HG03565 (cell line): ENCODE data around the gene PCDHB16.
"Not testable (repeated sequence)": the region's sequence is repeated elsewhere in the genome, so short reads cannot be mapped to it uniquely, and the experiment has no call there.

Experiments used
- ATAC-seq: cut with Tn5 transposase; IDR thresholded peaks from one replicate; pipeline ENCODE4 v1.9.1; 2021; ENCODE audit warnings: mild to moderate bottlenecking, moderate library complexity; ENCODE audit not compliant: unreplicated experiment

The PCDHB16 gene

GRCh38 chr5:141182248-141182647 lies at the start of gene PCDHB16:
Gene PCDHB16 (plus strand): TSS chr5:141182387. CDS start chr5:141182560, 173 bp downstream.
- ATAC-seq = no peak

GRCh38 chr5:141135030-141135717 lies 47.0 kb upstream of the PCDHB16 start, which contains the start of gene PCDHB5:
Gene PCDHB5 (plus strand): TSS chr5:141135206. CDS start chr5:141135435, 229 bp downstream.
- no peak for ATAC-seq

- no peak for ATAC-seq
These were observed 46.4 kb upstream of the PCDHB16 start for GRCh38 chr5:141135718-141136266.

GRCh38 chr5:141137346-141137745 lies 44.8 kb upstream of the PCDHB16 start:
- ATAC-seq = not testable (repeated sequence)

- no peak for ATAC-seq
These were observed 32.4 kb upstream of the PCDHB16 start, which contains the start of gene PCDHB6 for GRCh38 chr5:141149812-141150211. Gene PCDHB6 (plus strand): TSS chr5:141150057. CDS start chr5:141150258, 201 bp downstream.

GRCh38 chr5:141150224-141150992 lies 31.8 kb upstream of the PCDHB16 start:
- no peak for ATAC-seq

GRCh38 chr5:141150993-141151325 lies 31.2 kb upstream of the PCDHB16 start:
- ATAC-seq = no peak

- not testable (repeated sequence) for ATAC-seq
These were observed 30.6 kb upstream of the PCDHB16 start for GRCh38 chr5:141151632-141152031.

- ATAC-seq = not testable (repeated sequence)
These were observed 30.1 kb upstream of the PCDHB16 start for GRCh38 chr5:141152096-141152495.

- ATAC-seq = no peak
These were observed 26.4 kb upstream of the PCDHB16 start for GRCh38 chr5:141155540-141156374.

GRCh38 chr5:141157356-141157755 lies 24.8 kb upstream of the PCDHB16 start:
- not testable (repeated sequence) for ATAC-seq

GRCh38 chr5:141157901-141158300 lies 24.3 kb upstream of the PCDHB16 start:
- not testable (repeated sequence) for ATAC-seq

GRCh38 chr5:141172381-141173204 lies 9.6 kb upstream of the PCDHB16 start, which contains the start of gene PCDHB7:
Gene PCDHB7 (plus strand): TSS chr5:141172644. CDS start chr5:141172836, 192 bp downstream.
- ATAC-seq = no peak

GRCh38 chr5:141174291-141175104 lies 7.7 kb upstream of the PCDHB16 start:
- not testable (repeated sequence) for ATAC-seq

GRCh38 chr5:141175933-141176332 lies 6.3 kb upstream of the PCDHB16 start:
- no peak for ATAC-seq

GRCh38 chr5:141177577-141178191 lies 4.5 kb upstream of the PCDHB16 start, which contains the start of gene PCDHB8:
Gene PCDHB8 (plus strand): TSS chr5:141177790. CDS start chr5:141178035, 245 bp downstream.
- not testable (repeated sequence) for ATAC-seq

- not testable (repeated sequence) for ATAC-seq
These were observed 2.8 kb upstream of the PCDHB16 start for GRCh38 chr5:141179371-141179770.

GRCh38 chr5:141179876-141180275 lies 2.3 kb upstream of the PCDHB16 start:
- ATAC-seq = not testable (repeated sequence)
